ENCODE results near the gene FXYD7.

FXYD7 gene

GRCh38 chr19:35155981-35156672 lies 13.1 kb downstream of the FXYD7 start:
- H3K4me3 ChIP-seq (ENCODE audit: low read depth, low read length): no peak overlapping the region
- TF ChIP-seq CTCF (conservative IDR thresholded peaks at IDR 0.05; ENCODE audit: low read depth, low read length): no peak
- DNase-seq (ENCODE audit: low read depth): no peak

- DNase-seq (ENCODE audit: low read depth): no peak
- H3K4me3 ChIP-seq (ENCODE audit: low read depth, low read length): no peak overlapping the region
- no peak for TF ChIP-seq CTCF (conservative IDR thresholded peaks at IDR 0.05; ENCODE audit: low read depth, low read length)
Measured at GRCh38 chr19:35156673-35157014, 13.6 kb downstream of the FXYD7 start.

GRCh38 chr19:35157431-35157830 lies 14.4 kb downstream of the FXYD7 start:
- no peak overlapping the region for H3K4me3 ChIP-seq (ENCODE audit: low read depth, low read length)
- DNase-seq (ENCODE audit: low read depth): no peak
- TF ChIP-seq CTCF (conservative IDR thresholded peaks at IDR 0.05; ENCODE audit: low read depth, low read length): no peak

- TF ChIP-seq CTCF (conservative IDR thresholded peaks at IDR 0.05; ENCODE audit: low read depth, low read length): no peak
- no peak overlapping the region for H3K4me3 ChIP-seq (ENCODE audit: low read depth, low read length)
- no peak for DNase-seq (ENCODE audit: low read depth)
Measured at GRCh38 chr19:35159606-35160005, 16.6 kb downstream of the FXYD7 start.

GRCh38 chr19:35160629-35161433 lies 17.8 kb downstream of the FXYD7 start:
- no peak overlapping the region for H3K4me3 ChIP-seq (ENCODE audit: low read depth, low read length)
- no peak for TF ChIP-seq CTCF (conservative IDR thresholded peaks at IDR 0.05; ENCODE audit: low read depth, low read length)
- DNase-seq (ENCODE audit: low read depth): no peak

- TF ChIP-seq CTCF (conservative IDR thresholded peaks at IDR 0.05; ENCODE audit: low read depth, low read length): no peak
- H3K4me3 ChIP-seq (ENCODE audit: low read depth, low read length): no peak overlapping the region
- no peak for DNase-seq (ENCODE audit: low read depth)
Measured at GRCh38 chr19:35161434-35161743, 18.3 kb downstream of the FXYD7 start.
